K562 (cell line): Measurements from ENCODE around the gene NKG7. TPM values are rescaled to one million over a fixed set of nuclear protein-coding genes. Genes with fewer than 3 reads are reported as not detected.

Experiments
- CBFB ChIP-seq: sonication (generic); formaldehyde crosslinking; IDR thresholded peaks from 2 replicates; pipeline ENCODE4 v1.4.0; 2020; ENCODE audit warnings: mild to moderate bottlenecking, missing genetic modification reagents
- CCAR2 ChIP-seq: fragments of 200-400 bp; formaldehyde crosslinking; IDR thresholded peaks from 2 replicates; pipeline ENCODE4 v1.6.1; 2017; ENCODE audit warnings: mild to moderate bottlenecking, low read depth, low read length
- CXXC5 ChIP-seq: fragments of 250-450 bp; sonication (Bioruptor Pico); IDR thresholded peaks from 2 replicates; pipeline ENCODE4 v1.8.0; 2022; ENCODE audit warnings: inconsistent platforms, mild to moderate bottlenecking, moderate library complexity
- ETV5 ChIP-seq: sonication (generic); formaldehyde crosslinking; IDR thresholded peaks from 2 replicates; pipeline ENCODE4 v1.4.0; 2020; ENCODE audit warnings: low read depth, mild to moderate bottlenecking, missing genetic modification reagents
- POLR2G ChIP-seq: fragments of 200-400 bp; formaldehyde crosslinking; IDR thresholded peaks from 2 replicates; pipeline ENCODE4 v1.6.1; 2017; ENCODE audit warnings: low read depth, mild to moderate bottlenecking, antibody characterized with exemption, low read length, moderate library complexity
- POLR3A ChIP-seq: IDR thresholded peaks from 2 replicates; pipeline ENCODE4 v1.6.1; 2011; ENCODE audit warnings: borderline replicate concordance, mild to moderate bottlenecking, moderate library complexity; ENCODE audit not compliant: insufficient read length, insufficient read depth; ENCODE audit errors: extremely low read depth
- SAP30 ChIP-seq: fragments of 200-600 bp; sonication (generic); IDR thresholded peaks from 2 replicates; pipeline ENCODE4 v1.6.1; 2012; ENCODE audit warnings: borderline replicate concordance, low read depth, mild to moderate bottlenecking, moderate library complexity, low read length, control low read depth, inconsistent platforms; ENCODE audit not compliant: insufficient read depth, poor library complexity, severe bottlenecking
- SMARCB1 ChIP-seq: IDR thresholded peaks from 2 replicates; pipeline ENCODE4 v1.6.1; 2011; ENCODE audit warnings: improper control_type of control experiment, low read depth; ENCODE audit not compliant: insufficient read length
- TFAM ChIP-seq: fragments of 250-450 bp; sonication (Bioruptor Pico); conservative IDR thresholded peaks from 2 replicates; pipeline ENCODE4 v1.5.0; 2021; ENCODE audit warnings: mild to moderate bottlenecking, moderate library complexity
- THRAP3 ChIP-seq: fragments of 450-650 bp; IDR thresholded peaks from 2 replicates; pipeline ENCODE4 v1.6.1; 2016; ENCODE audit warnings: mild to moderate bottlenecking, inconsistent platforms, borderline replicate concordance
- ZFP1 ChIP-seq: fragments of 450-650 bp; formaldehyde crosslinking; IDR thresholded peaks from 2 replicates; pipeline ENCODE4 v1.4.0; 2020; ENCODE audit warnings: mild to moderate bottlenecking, mixed read lengths
- ZFP36 ChIP-seq: fragments of 150-350 bp; IDR thresholded peaks from 2 replicates; pipeline ENCODE4 v1.6.1; 2018; ENCODE audit warnings: low read length, low read depth; ENCODE audit not compliant: partially characterized antibody
- ZNF586 ChIP-seq: fragments of 450-650 bp; formaldehyde crosslinking; conservative IDR thresholded peaks from 2 replicates; pipeline ENCODE4 v1.4.0; 2020; ENCODE audit warnings: mild to moderate bottlenecking, moderate library complexity
- ZNF696 ChIP-seq: fragments of 250-450 bp; sonication (Bioruptor Pico); conservative IDR thresholded peaks from 2 replicates; pipeline ENCODE4 v1.4.0; 2020; ENCODE audit warnings: mild to moderate bottlenecking, moderate library complexity
- polyA plus RNA-seq, 8 experiments: library from polyadenylated mRNA; depleted of rRNA in 4 of 8; stranded (reverse) in 5 of 8; unstranded in 3 of 8; fragments of >200 nt; fragmentation: Nextera tagmentation in 2 of 8; fragmentation: Illumina TruSeq in 1 of 8; extraction: Ambion mirVana in 2 of 8; extraction: Trizol in 1 of 8; gene quantifications; 2 replicates each; pipeline versions ENCODE4 v1.2.1 to v1.2.3, GENCODE V29; 2011 to 2014; ENCODE audit warnings: inconsistent platforms in 1 of 8, missing spikeins in 1 of 8
- total RNA-seq, 7 experiments: library from RNA; depleted of rRNA in 6 of 7; stranded (reverse); fragments of >200 nt in 6 of 7; fragmentation: Illumina TruSeq in 2 of 7; extraction: Trizol in 2 of 7; gene quantifications; 2 replicates each; pipeline versions ENCODE4 v1.2.1 to v1.2.3, GENCODE V29; 2011 to 2021; ENCODE audit warnings: low replicate concordance in 1 of 7
- TF ChIP-seq, protein P1 (sequence below), 2 experiments: fragments of 450-650 bp in 1 of 2; sonication (generic) in 1 of 2; formaldehyde crosslinking in 1 of 2; IDR thresholded peaks in 1 of 2; conservative IDR thresholded peaks in 1 of 2; 2 replicates each; pipeline versions ENCODE4 v1.6.1 to v1.8.1; 2016 to 2023; ENCODE audit warnings: mild to moderate bottlenecking in 2 of 2, moderate library complexity in 2 of 2, inconsistent platforms in 1 of 2, missing genetic modification reagents in 1 of 2
- TF ChIP-seq, protein P2 (sequence below): fragments of 450-650 bp; IDR thresholded peaks from 2 replicates; pipeline ENCODE4 v1.6.1; 2014; ENCODE audit warnings: low read depth, mild to moderate bottlenecking, moderate library complexity, borderline replicate concordance
- TF ChIP-seq, protein P3 (sequence below): sonication (generic); formaldehyde crosslinking; IDR thresholded peaks from 2 replicates; pipeline ENCODE4 v1.8.0; 2022; ENCODE audit warnings: mild to moderate bottlenecking, missing genetic modification reagents
- TF ChIP-seq, protein P4 (sequence below): sonication (generic); formaldehyde crosslinking; IDR thresholded peaks from 2 replicates; pipeline ENCODE4 v1.8.0; 2022; ENCODE audit warnings: mild to moderate bottlenecking, missing genetic modification reagents

The NKG7 gene
- total and polyA plus RNA-seq, 9 of the 15 experiments (the other 6 are each of a cell fraction or from before 2014, with no cell fraction given): 0.30 to 0.70 (median 0.51) TPM; not detected in 2

DNA sequence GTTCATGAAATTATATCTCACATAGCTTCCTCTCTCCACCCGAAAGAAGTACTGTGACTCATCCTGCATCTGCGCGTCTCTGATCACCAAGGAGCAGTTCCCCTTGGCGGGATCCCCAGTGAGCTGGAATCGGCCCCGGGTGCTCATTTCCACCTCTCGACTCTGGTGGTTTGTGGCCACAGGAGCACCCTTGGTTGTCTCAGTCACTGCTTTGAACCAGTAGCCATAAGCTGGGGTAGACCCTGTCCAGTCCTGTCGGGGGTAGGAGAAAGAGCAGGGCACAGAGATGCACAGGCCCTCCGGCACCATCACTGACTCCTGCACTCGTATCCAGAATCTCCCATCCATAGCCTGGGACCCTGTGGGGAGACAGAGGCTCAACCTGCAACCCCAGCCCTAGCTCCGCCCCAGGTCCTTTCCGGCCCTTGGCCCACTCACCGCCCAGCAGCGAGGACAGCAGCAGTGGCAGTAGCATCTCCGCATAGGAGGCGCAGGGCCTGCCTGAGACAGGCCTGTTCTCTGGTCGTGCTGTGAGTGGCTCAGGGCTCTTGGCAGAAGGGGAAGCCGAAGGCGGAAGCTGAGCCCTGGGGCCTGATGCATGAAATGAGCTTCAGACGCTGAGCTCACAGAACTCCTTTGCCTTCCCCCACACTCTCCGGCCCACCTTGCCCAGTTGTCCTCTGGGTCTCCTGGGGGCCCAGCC is 44.8 kb upstream of the NKG7 start, which contains the start of gene SIGLEC10 (continued):
- TF ChIP-seq, protein P1, sequence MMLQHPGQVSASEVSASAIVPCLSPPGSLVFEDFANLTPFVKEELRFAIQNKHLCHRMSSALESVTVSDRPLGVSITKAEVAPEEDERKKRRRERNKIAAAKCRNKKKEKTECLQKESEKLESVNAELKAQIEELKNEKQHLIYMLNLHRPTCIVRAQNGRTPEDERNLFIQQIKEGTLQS (IDR thresholded peaks at IDR 0.05): peak; percentile 47; the same call in 1 of the 2 replicates
- TF ChIP-seq, protein P1 (CRISPR knock-in tag; conservative IDR thresholded peaks at IDR 0.05): no peak
- TF ChIP-seq ZFP36 (peak; percentile 46), ZFP1 (no peak), CBFB (CRISPR knock-in tag) (no peak), CCAR2 (no peak), POLR2G (peak; percentile 72), THRAP3 (no peak), SAP30 (no peak), ZNF696 (CRISPR knock-in tag) (no peak), POLR3A (no peak), CXXC5 (CRISPR knock-in tag) (no peak), TFAM (CRISPR knock-in tag) (no peak), SMARCB1 (no peak), ETV5 (CRISPR knock-in tag) (no peak), ZNF586 (CRISPR knock-in tag) (no peak)
- TF ChIP-seq, protein P2, sequence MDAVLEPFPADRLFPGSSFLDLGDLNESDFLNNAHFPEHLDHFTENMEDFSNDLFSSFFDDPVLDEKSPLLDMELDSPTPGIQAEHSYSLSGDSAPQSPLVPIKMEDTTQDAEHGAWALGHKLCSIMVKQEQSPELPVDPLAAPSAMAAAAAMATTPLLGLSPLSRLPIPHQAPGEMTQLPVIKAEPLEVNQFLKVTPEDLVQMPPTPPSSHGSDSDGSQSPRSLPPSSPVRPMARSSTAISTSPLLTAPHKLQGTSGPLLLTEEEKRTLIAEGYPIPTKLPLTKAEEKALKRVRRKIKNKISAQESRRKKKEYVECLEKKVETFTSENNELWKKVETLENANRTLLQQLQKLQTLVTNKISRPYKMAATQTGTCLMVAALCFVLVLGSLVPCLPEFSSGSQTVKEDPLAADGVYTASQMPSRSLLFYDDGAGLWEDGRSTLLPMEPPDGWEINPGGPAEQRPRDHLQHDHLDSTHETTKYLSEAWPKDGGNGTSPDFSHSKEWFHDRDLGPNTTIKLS: no peak
- TF ChIP-seq, protein P3, sequence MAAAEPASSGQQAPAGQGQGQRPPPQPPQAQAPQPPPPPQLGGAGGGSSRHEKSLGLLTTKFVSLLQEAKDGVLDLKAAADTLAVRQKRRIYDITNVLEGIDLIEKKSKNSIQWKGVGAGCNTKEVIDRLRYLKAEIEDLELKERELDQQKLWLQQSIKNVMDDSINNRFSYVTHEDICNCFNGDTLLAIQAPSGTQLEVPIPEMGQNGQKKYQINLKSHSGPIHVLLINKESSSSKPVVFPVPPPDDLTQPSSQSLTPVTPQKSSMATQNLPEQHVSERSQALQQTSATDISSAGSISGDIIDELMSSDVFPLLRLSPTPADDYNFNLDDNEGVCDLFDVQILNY (CRISPR knock-in tag): 0 out of 2 replicates have a peak, but pooled peaks have one; percentile 21
- TF ChIP-seq, protein P4, sequence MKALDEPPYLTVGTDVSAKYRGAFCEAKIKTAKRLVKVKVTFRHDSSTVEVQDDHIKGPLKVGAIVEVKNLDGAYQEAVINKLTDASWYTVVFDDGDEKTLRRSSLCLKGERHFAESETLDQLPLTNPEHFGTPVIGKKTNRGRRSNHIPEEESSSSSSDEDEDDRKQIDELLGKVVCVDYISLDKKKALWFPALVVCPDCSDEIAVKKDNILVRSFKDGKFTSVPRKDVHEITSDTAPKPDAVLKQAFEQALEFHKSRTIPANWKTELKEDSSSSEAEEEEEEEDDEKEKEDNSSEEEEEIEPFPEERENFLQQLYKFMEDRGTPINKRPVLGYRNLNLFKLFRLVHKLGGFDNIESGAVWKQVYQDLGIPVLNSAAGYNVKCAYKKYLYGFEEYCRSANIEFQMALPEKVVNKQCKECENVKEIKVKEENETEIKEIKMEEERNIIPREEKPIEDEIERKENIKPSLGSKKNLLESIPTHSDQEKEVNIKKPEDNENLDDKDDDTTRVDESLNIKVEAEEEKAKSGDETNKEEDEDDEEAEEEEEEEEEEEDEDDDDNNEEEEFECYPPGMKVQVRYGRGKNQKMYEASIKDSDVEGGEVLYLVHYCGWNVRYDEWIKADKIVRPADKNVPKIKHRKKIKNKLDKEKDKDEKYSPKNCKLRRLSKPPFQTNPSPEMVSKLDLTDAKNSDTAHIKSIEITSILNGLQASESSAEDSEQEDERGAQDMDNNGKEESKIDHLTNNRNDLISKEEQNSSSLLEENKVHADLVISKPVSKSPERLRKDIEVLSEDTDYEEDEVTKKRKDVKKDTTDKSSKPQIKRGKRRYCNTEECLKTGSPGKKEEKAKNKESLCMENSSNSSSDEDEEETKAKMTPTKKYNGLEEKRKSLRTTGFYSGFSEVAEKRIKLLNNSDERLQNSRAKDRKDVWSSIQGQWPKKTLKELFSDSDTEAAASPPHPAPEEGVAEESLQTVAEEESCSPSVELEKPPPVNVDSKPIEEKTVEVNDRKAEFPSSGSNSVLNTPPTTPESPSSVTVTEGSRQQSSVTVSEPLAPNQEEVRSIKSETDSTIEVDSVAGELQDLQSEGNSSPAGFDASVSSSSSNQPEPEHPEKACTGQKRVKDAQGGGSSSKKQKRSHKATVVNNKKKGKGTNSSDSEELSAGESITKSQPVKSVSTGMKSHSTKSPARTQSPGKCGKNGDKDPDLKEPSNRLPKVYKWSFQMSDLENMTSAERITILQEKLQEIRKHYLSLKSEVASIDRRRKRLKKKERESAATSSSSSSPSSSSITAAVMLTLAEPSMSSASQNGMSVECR (CRISPR knock-in tag): no peak
